ENCODE data around the gene PTPRF. TPM values are rescaled to one million over a fixed set of nuclear protein-coding genes. Genes with fewer than 3 reads are reported as not detected.

The PTPRF gene
- total RNA-seq, 1 donor from 2014 or later: 145 TPM

DNA sequence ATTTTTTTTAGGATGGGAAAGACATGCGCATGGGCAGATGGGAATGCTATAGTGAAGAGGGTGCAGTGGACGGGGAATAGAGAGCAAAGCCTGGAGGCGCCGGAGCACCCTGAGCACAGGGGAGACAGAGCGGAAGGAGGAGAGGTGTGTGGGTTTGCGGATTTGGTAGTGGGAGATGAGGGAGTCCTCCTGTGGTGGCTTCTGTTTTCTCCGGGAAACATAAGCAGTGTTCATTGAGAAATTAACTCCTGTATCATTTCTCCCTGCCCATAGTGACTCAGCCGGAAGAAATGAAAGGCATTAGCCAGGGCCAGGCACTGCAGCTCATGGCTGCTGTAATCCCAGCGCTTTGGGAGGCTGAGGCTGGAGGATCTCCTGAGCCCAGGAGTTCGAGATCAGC lies 4.7 kb upstream of the PTPRF start:
- no peak for DNase-seq (ENCODE audit: low spot score)
- H3K36me3 Mint-ChIP-seq (ENCODE audit: low read depth, unreplicated experiment): peaks cover 6% of the 10 kb centered on the region
- no peak overlapping the region for H3K4me3 Mint-ChIP-seq (ENCODE audit: unreplicated experiment)
- TF ChIP-seq, protein P1, sequence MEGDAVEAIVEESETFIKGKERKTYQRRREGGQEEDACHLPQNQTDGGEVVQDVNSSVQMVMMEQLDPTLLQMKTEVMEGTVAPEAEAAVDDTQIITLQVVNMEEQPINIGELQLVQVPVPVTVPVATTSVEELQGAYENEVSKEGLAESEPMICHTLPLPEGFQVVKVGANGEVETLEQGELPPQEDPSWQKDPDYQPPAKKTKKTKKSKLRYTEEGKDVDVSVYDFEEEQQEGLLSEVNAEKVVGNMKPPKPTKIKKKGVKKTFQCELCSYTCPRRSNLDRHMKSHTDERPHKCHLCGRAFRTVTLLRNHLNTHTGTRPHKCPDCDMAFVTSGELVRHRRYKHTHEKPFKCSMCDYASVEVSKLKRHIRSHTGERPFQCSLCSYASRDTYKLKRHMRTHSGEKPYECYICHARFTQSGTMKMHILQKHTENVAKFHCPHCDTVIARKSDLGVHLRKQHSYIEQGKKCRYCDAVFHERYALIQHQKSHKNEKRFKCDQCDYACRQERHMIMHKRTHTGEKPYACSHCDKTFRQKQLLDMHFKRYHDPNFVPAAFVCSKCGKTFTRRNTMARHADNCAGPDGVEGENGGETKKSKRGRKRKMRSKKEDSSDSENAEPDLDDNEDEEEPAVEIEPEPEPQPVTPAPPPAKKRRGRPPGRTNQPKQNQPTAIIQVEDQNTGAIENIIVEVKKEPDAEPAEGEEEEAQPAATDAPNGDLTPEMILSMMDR (IDR thresholded peaks at IDR 0.05; ENCODE audit: unreplicated experiment): no peak
- no peaks in the 10 kb centered on the region for H3K9me3 Mint-ChIP-seq (ENCODE audit: unreplicated experiment)
- H3K27ac Mint-ChIP-seq (ENCODE audit: unreplicated experiment): no peak overlapping the region
- peaks cover 7% of the 10 kb centered on the region for H3K4me1 Mint-ChIP-seq (ENCODE audit: unreplicated experiment)
- H3K27me3 Mint-ChIP-seq (ENCODE audit: unreplicated experiment): peaks cover 7% of the 10 kb centered on the region

GRCh38 chr1:43527111-43527878 lies 3.4 kb upstream of the PTPRF start:
- no peak for DNase-seq (ENCODE audit: low spot score)
- H3K9me3 Mint-ChIP-seq (ENCODE audit: unreplicated experiment): no peaks in the 10 kb centered on the region
- H3K4me1 Mint-ChIP-seq (ENCODE audit: unreplicated experiment): peaks cover 12% of the 10 kb centered on the region
- no peak overlapping the region for H3K27ac Mint-ChIP-seq (ENCODE audit: unreplicated experiment)
- H3K36me3 Mint-ChIP-seq (ENCODE audit: low read depth, unreplicated experiment): peaks cover 6% of the 10 kb centered on the region
- H3K4me3 Mint-ChIP-seq (ENCODE audit: unreplicated experiment): no peak overlapping the region
- TF ChIP-seq, protein P1 (IDR thresholded peaks at IDR 0.05; ENCODE audit: unreplicated experiment): no peak
- H3K27me3 Mint-ChIP-seq (ENCODE audit: unreplicated experiment): peaks cover 10% of the 10 kb centered on the region

DNA sequence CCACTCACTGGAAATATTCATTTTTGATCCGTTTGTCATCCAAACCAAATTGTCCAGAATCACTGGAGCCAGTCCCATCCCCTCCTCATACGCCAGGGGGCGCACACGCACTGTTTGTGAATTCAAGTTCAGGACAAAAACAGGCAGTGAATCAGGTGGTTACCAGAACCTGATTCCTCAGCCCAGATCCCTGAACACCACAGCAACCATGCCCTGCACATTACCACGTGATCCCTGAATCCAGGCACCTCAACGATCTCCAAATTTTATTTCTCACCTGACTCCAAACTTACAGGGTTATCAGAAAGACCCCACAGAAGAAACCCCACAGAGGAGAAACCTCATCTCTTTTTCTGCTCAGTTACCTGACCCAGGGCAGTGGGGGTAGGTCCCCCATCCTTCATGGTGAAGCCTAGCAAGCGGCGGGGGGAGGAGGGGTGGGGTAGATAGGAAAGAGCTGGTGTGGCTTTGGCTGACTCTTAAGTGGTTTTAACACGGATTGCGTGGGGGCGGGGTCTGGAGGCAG lies 1.4 kb upstream of the PTPRF start:
- Mint-ChIP-seq H3K9me3 (ENCODE audit: unreplicated experiment) (no peaks in the 10 kb centered on the region), H3K4me3 (ENCODE audit: unreplicated experiment) (peak overlapping the region; percentile 93), H3K27me3 (ENCODE audit: unreplicated experiment) (peaks cover 14% of the 10 kb centered on the region), H3K4me1 (ENCODE audit: unreplicated experiment) (peaks cover 30% of the 10 kb centered on the region), H3K27ac (ENCODE audit: unreplicated experiment) (no peak overlapping the region), H3K36me3 (ENCODE audit: low read depth, unreplicated experiment) (peaks cover 10% of the 10 kb centered on the region)
- DNase-seq (ENCODE audit: low spot score): peak; percentile 84
- TF ChIP-seq, protein P1 (IDR thresholded peaks at IDR 0.05; ENCODE audit: unreplicated experiment): peak; percentile 96

- Mint-ChIP-seq H3K4me3 (ENCODE audit: unreplicated experiment) (peak overlapping the region; percentile 100), H3K27me3 (ENCODE audit: unreplicated experiment) (peaks cover 16% of the 10 kb centered on the region), H3K27ac (ENCODE audit: unreplicated experiment) (peak overlapping the region; percentile 86), H3K9me3 (ENCODE audit: unreplicated experiment) (no peaks in the 10 kb centered on the region), H3K4me1 (ENCODE audit: unreplicated experiment) (peaks cover 34% of the 10 kb centered on the region), H3K36me3 (ENCODE audit: low read depth, unreplicated experiment) (peaks cover 10% of the 10 kb centered on the region)
- TF ChIP-seq, protein P1 (IDR thresholded peaks at IDR 0.05; ENCODE audit: unreplicated experiment): no peak
- peak; percentile 52 for DNase-seq (ENCODE audit: low spot score)
Observed at GRCh38 chr1:43531107-43531905, 623 bp downstream of the PTPRF start.
